ENCODE results near the gene ROCK1. TPM values are rescaled to one million over a fixed set of nuclear protein-coding genes. Genes with fewer than 3 reads are reported as not detected.
A peak's percentile ranks its signal among the peaks of the same experiment; 100 is the strongest.

Gene ROCK1
- polyA plus RNA-seq, 1 donor, result 41.5 TPM

DNA sequence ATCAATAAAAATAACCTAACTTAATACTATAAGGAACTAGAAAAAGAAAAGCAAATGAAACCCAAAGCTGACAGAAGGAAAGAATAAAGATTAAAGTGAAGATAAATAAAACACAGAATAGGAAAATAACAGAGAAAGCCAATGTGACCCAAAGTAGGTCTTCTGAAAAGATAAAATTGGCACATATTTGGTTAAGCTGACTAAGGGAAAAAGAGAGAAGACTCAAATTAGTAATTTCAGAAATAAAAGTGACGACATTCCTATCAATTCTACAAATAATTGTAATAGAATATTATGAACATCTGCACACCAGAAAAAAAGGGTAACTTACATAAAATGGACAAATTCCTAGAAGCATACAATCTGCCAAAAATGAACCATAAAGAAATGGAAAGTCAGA, 30.2 kb downstream of the ROCK1 start:
- DNase-seq, result no peak
- H3K27ac ChIP-seq (ENCODE audit: low read length), result no peak overlapping the region
- no peak overlapping the region for H3K4me3 ChIP-seq (ENCODE audit: low read length)
- 100% methylated on average over 1 of the region's 1 CpG for WGBS (ENCODE audit: insufficient coverage, low lambda C conversion rate)
- no peaks in the 10 kb centered on the region for H3K36me3 ChIP-seq (ENCODE audit: control insufficient read depth, insufficient read depth, low read length)
- peaks cover 11% of the 10 kb centered on the region for H3K9me3 ChIP-seq (ENCODE audit: control insufficient read depth, low read depth, low read length)
- H3K27me3 ChIP-seq (ENCODE audit: control insufficient read depth, insufficient read depth, low read length), result no peaks in the 10 kb centered on the region
- no peaks in the 10 kb centered on the region for H3K4me1 ChIP-seq (ENCODE audit: control insufficient read depth, insufficient read depth, low read length)

- Histone ChIP-seq H3K36me3 (ENCODE audit: control insufficient read depth, insufficient read depth, low read length) (no peaks in the 10 kb centered on the region), H3K27me3 (ENCODE audit: control insufficient read depth, insufficient read depth, low read length) (no peaks in the 10 kb centered on the region), H3K4me1 (ENCODE audit: control insufficient read depth, insufficient read depth, low read length) (no peaks in the 10 kb centered on the region), H3K9me3 (ENCODE audit: control insufficient read depth, low read depth, low read length) (peaks cover 11% of the 10 kb centered on the region), H3K27ac (ENCODE audit: low read length) (no peak overlapping the region), H3K4me3 (ENCODE audit: low read length) (no peak overlapping the region)
- WGBS (ENCODE audit: insufficient coverage, low lambda C conversion rate), result 100% methylated on average over 1 of the region's 1 CpG
- DNase-seq, result no peak
Measured at GRCh38 chr18:21080576-21080975, 31.0 kb downstream of the ROCK1 start.

DNA sequence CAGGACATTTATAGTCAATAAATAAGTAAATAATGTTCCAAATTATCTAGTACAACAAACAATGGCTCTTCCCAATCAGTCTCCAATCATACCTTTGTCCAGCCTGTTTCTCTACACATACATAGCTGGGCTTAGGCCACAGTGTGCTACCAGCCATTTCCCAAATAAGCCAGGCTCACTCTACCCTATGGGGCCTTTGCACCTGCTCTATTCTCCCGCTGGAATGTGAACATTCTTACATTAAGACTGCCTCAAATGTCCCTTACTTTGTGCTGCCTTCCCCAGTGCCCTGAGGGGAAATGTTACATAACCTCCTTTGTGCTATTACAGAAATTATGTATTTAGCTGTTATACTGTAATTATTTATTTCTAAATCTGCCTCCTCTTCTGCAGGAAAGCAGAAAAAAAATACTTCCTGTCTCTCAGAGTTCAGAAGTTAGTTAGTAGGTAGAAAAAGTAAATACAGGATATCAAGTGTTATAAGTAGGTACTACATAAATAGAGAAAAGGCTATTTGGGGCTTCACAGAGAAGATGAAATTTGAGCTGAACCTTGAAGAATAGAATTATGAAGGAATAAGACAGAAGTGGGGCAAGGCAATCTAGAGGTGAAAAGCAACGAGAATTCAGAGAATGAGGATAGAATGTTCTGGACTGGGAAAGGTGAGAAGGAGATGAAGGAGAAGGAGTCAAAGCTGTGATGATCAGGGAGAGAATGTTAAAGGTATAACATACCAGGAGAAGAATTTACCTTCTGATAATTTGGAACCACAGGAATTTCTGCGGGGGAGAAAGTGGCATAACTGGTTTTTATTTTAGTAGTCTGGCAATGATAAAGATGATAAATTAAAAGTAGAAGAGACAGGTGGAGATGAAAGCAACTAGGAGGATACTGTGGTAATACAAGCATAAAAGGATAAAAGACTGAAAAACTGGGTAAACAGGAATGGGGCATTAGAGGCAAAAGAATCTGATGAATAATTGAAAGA, 37.0 kb downstream of the ROCK1 start:
- Histone ChIP-seq H3K4me3 (ENCODE audit: low read length) (no peak overlapping the region), H3K27me3 (ENCODE audit: control insufficient read depth, insufficient read depth, low read length) (no peaks in the 10 kb centered on the region), H3K36me3 (ENCODE audit: control insufficient read depth, insufficient read depth, low read length) (no peaks in the 10 kb centered on the region), H3K27ac (ENCODE audit: low read length) (no peak overlapping the region), H3K4me1 (ENCODE audit: control insufficient read depth, insufficient read depth, low read length) (no peaks in the 10 kb centered on the region), H3K9me3 (ENCODE audit: control insufficient read depth, low read depth, low read length) (no peaks in the 10 kb centered on the region)
- WGBS (ENCODE audit: insufficient coverage, low lambda C conversion rate), result 60% methylated on average over 2 of the region's 3 CpGs
- no peak for DNase-seq

DNA sequence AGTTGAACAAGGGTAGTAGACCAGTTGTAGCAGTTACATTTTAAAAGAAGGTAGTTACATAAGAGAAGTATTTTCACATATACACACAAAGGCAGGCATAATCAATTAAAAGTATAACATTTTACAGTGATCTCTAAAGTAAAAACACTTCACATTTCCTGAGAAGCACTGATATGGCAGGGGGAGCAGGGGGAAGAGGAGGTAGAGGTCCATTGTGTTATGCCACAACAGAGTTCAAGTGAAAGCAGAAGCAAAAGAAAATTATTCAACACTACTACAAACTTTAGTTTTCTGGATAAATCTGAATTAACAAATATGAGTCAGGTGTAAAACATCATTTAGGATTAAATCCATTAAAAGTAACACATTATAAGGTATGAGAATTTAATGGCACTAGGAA, 38.4 kb downstream of the ROCK1 start:
- no peak for DNase-seq
- H3K4me1 ChIP-seq (ENCODE audit: control insufficient read depth, insufficient read depth, low read length), result no peaks in the 10 kb centered on the region
- no peak overlapping the region for H3K4me3 ChIP-seq (ENCODE audit: low read length)
- H3K27ac ChIP-seq (ENCODE audit: low read length), result no peak overlapping the region
- no peaks in the 10 kb centered on the region for H3K36me3 ChIP-seq (ENCODE audit: control insufficient read depth, insufficient read depth, low read length)
- no peaks in the 10 kb centered on the region for H3K9me3 ChIP-seq (ENCODE audit: control insufficient read depth, low read depth, low read length)
- no peaks in the 10 kb centered on the region for H3K27me3 ChIP-seq (ENCODE audit: control insufficient read depth, insufficient read depth, low read length)

DNA sequence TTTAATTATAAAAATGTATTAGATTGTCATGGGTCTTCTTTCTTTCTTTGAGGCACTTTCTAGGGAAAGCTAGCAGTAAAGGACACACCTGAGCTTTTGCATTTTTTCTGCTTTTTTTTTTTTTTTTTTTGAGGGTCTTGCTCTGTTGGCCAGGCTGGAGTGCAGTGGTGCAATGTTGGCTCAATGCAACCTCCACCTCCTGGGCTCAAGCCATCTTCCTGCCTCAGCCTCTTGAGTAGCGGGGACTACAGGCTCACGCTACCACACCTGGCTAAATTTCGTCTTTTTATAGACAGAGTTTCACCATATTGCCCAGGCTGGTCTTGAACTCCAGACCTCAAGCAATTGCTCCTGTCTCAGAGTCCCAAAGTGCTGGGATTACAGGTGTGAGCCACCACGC, 40.5 kb downstream of the ROCK1 start:
- H3K4me3 ChIP-seq (ENCODE audit: low read length), result no peak overlapping the region
- H3K4me1 ChIP-seq (ENCODE audit: control insufficient read depth, insufficient read depth, low read length), result no peaks in the 10 kb centered on the region
- H3K27ac ChIP-seq (ENCODE audit: low read length), result no peak overlapping the region
- no CpG with 5 or more reads among the region's 4 CpGs for WGBS (ENCODE audit: insufficient coverage, low lambda C conversion rate)
- no peak for DNase-seq
- H3K36me3 ChIP-seq (ENCODE audit: control insufficient read depth, insufficient read depth, low read length), result no peaks in the 10 kb centered on the region
- H3K9me3 ChIP-seq (ENCODE audit: control insufficient read depth, low read depth, low read length), result no peaks in the 10 kb centered on the region
- H3K27me3 ChIP-seq (ENCODE audit: control insufficient read depth, insufficient read depth, low read length), result no peaks in the 10 kb centered on the region

DNA sequence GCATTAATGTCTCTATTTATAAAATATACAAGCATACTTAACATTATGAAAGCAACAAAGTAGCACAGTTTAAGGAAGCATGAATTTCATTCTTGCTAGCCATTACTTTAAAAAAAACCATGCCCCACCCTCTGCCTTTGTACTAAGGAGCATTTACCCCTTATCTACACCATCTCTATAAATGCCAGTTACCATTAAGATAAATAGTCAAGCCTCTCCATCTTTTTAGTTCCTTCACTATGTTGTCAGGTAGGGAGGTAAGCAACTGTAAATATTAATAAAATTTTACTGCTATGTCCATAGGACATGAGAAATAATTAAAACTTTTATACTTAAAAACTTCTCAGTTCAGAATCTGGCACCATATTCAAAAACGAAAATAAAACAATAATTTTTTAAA, 42.1 kb downstream of the ROCK1 start:
- peaks cover 3% of the 10 kb centered on the region for H3K36me3 ChIP-seq (ENCODE audit: control insufficient read depth, insufficient read depth, low read length)
- no peak overlapping the region for H3K27ac ChIP-seq (ENCODE audit: low read length)
- H3K4me1 ChIP-seq (ENCODE audit: control insufficient read depth, insufficient read depth, low read length), result no peaks in the 10 kb centered on the region
- no peak for DNase-seq
- H3K9me3 ChIP-seq (ENCODE audit: control insufficient read depth, low read depth, low read length), result no peaks in the 10 kb centered on the region
- 100% methylated on average over 1 of the region's 1 CpG for WGBS (ENCODE audit: insufficient coverage, low lambda C conversion rate)
- H3K27me3 ChIP-seq (ENCODE audit: control insufficient read depth, insufficient read depth, low read length), result no peaks in the 10 kb centered on the region
- H3K4me3 ChIP-seq (ENCODE audit: low read length), result no peak overlapping the region

DNA sequence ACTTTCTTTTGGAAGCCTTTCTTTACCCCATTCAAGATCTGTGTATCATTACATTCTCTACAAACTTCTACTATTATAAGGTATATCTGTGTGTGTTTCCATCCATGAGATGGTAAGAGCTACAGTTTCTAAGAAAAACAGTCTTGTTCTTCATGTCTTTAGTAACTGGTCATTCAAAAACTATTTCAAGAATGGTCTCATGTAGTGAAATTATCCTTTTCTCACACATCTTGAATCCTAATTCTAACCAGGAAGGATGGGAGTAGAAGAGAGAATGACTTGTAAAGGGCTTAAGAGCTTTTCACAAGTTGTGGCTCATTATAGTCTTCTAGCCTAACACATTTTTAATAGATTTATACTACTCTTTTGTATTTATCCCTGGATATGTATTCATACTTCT, 47.3 kb downstream of the ROCK1 start:
- Histone ChIP-seq H3K9me3 (ENCODE audit: control insufficient read depth, low read depth, low read length) (no peaks in the 10 kb centered on the region), H3K36me3 (ENCODE audit: control insufficient read depth, insufficient read depth, low read length) (peaks cover 5% of the 10 kb centered on the region), H3K4me1 (ENCODE audit: control insufficient read depth, insufficient read depth, low read length) (no peaks in the 10 kb centered on the region), H3K27me3 (ENCODE audit: control insufficient read depth, insufficient read depth, low read length) (no peaks in the 10 kb centered on the region), H3K4me3 (ENCODE audit: low read length) (no peak overlapping the region), H3K27ac (ENCODE audit: low read length) (no peak overlapping the region)
- no peak for DNase-seq

DNA sequence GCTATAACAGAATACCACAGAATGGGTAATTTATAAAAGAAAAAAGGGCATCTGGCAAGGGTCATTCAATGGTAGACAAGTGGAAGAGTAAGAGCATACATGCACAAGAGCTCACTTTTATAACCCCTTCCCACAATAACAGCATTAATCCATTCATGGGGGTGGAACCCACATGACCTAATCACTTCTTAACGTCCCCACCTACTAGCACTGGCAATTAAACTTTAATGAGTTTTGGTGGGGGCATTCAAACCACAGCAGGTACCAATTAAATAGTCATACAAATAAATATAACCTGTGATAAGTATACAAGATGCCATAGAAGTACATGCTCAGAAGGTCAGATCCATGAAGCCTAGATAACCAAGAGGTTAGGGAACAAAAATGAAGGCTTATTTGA, 48.6 kb downstream of the ROCK1 start:
- no CpG with 5 or more reads among the region's 1 CpG for WGBS (ENCODE audit: insufficient coverage, low lambda C conversion rate)
- no peaks in the 10 kb centered on the region for H3K9me3 ChIP-seq (ENCODE audit: control insufficient read depth, low read depth, low read length)
- peaks cover 5% of the 10 kb centered on the region for H3K36me3 ChIP-seq (ENCODE audit: control insufficient read depth, insufficient read depth, low read length)
- DNase-seq, result no peak
- no peak overlapping the region for H3K4me3 ChIP-seq (ENCODE audit: low read length)
- no peaks in the 10 kb centered on the region for H3K27me3 ChIP-seq (ENCODE audit: control insufficient read depth, insufficient read depth, low read length)
- H3K27ac ChIP-seq (ENCODE audit: low read length), result no peak overlapping the region
- no peaks in the 10 kb centered on the region for H3K4me1 ChIP-seq (ENCODE audit: control insufficient read depth, insufficient read depth, low read length)

DNA sequence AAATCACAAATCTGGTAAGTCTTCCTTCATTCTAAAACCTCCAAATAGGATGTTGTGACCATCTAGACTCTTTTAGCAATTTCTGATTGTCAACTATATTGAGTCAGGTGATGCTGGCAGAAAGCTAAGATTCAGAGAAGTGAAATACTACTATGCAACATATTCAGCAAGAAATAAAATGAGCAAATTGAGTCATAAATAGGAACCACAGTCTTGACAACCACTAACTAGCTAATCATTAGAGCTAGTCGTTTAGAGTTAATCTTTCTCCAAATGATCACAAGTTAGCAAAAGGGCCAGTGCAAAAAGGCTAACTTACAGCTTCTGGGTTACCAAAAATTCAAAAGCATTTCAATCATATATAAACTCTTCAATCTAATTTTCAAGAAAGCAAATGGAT, 54.5 kb downstream of the ROCK1 start:
- no peaks in the 10 kb centered on the region for H3K27me3 ChIP-seq (ENCODE audit: control insufficient read depth, insufficient read depth, low read length)
- WGBS (ENCODE audit: insufficient coverage, low lambda C conversion rate), result no CpG with 5 or more reads among the region's 1 CpG
- no peaks in the 10 kb centered on the region for H3K9me3 ChIP-seq (ENCODE audit: control insufficient read depth, low read depth, low read length)
- H3K4me3 ChIP-seq (ENCODE audit: low read length), result no peak overlapping the region
- H3K27ac ChIP-seq (ENCODE audit: low read length), result no peak overlapping the region
- no peak for DNase-seq
- H3K36me3 ChIP-seq (ENCODE audit: control insufficient read depth, insufficient read depth, low read length), result peaks cover 2% of the 10 kb centered on the region
- peaks cover 5% of the 10 kb centered on the region for H3K4me1 ChIP-seq (ENCODE audit: control insufficient read depth, insufficient read depth, low read length)

- Histone ChIP-seq H3K4me1 (ENCODE audit: control insufficient read depth, insufficient read depth, low read length) (peaks cover 5% of the 10 kb centered on the region), H3K27ac (ENCODE audit: low read length) (no peak overlapping the region)
Measured at GRCh38 chr18:21056545-21056944, 55.1 kb downstream of the ROCK1 start.

DNA sequence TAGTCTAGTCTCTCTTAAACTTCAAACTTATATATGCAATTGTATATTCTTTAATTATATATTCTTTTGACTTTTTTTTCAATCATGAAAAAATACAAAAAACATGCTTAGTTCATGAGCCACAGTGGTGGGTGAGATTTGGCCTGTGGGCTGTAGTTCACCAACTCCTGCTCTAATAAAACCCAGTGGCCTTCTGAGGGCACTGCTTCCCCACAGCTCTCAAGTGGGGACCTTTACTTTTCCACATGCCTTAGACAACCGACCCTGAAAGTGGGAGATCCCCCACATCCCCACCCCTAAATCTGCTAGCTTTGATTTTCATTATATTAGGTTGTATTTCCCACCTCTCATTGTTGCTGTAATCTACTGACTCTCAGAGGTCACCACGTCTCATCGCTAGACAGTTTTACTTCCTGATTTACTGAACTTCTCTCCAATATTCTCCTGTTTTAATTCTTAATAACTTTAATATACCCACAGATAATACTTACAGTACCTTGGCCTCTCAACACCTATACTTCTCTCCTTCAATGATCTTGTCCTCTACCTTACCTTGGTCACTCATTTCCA, 57.3 kb downstream of the ROCK1 start:
- H3K4me3 ChIP-seq (ENCODE audit: low read length), result no peak overlapping the region
- H3K27me3 ChIP-seq (ENCODE audit: control insufficient read depth, insufficient read depth, low read length), result no peaks in the 10 kb centered on the region
- no peaks in the 10 kb centered on the region for H3K36me3 ChIP-seq (ENCODE audit: control insufficient read depth, insufficient read depth, low read length)
- WGBS (ENCODE audit: insufficient coverage, low lambda C conversion rate), result 79% methylated on average over 2 of the region's 3 CpGs
- no peak overlapping the region for H3K27ac ChIP-seq (ENCODE audit: low read length)
- DNase-seq, result peak in 1 of 2 donors; percentile 4
- H3K4me1 ChIP-seq (ENCODE audit: control insufficient read depth, insufficient read depth, low read length), result peaks cover 5% of the 10 kb centered on the region
- H3K9me3 ChIP-seq (ENCODE audit: control insufficient read depth, low read depth, low read length), result no peaks in the 10 kb centered on the region

More at GRCh38 chr18:21056545-21056944, 55.1 kb downstream of the ROCK1 start:
- H3K36me3 ChIP-seq (ENCODE audit: control insufficient read depth, insufficient read depth, low read length), result peaks cover 2% of the 10 kb centered on the region
- no peaks in the 10 kb centered on the region for H3K27me3 ChIP-seq (ENCODE audit: control insufficient read depth, insufficient read depth, low read length)
- DNase-seq, result no peak
- no peaks in the 10 kb centered on the region for H3K9me3 ChIP-seq (ENCODE audit: control insufficient read depth, low read depth, low read length)
- H3K4me3 ChIP-seq (ENCODE audit: low read length), result no peak overlapping the region
